Suprapubic skin (tissue), 4 donors: ENCODE results near the gene CFAP100. TPM values are rescaled to one million over a fixed set of nuclear protein-coding genes. Genes with fewer than 3 reads are reported as not detected.
A peak's percentile ranks its signal among the peaks of the same experiment; 100 is the strongest.

ENCODE experiments used
- DNase-seq, 2 donors: peaks; one replicate each; pipeline ENCODE4 v3.0.0-alpha.2; 2019; ENCODE audit warnings: low spot score in 2 of 2
- H3K27ac ChIP-seq: fragments of 200-600 bp; sonication (generic); one replicate; pipeline ENCODE4 v1.5.1; 2019
- H3K27me3 ChIP-seq: fragments of 200-600 bp; sonication (generic); one replicate; pipeline ENCODE4 v1.5.1; 2019
- H3K36me3 ChIP-seq: fragments of 200-600 bp; sonication (generic); one replicate; pipeline ENCODE4 v1.5.1; 2019
- H3K4me1 ChIP-seq: fragments of 200-600 bp; sonication (generic); one replicate; pipeline ENCODE4 v1.5.1; 2019
- H3K4me3 ChIP-seq: fragments of 200-600 bp; sonication (generic); one replicate; pipeline ENCODE4 v1.5.1; 2019; ENCODE audit warnings: mild to moderate bottlenecking
- H3K9me3 ChIP-seq: fragments of 200-600 bp; sonication (generic); one replicate; pipeline ENCODE4 v1.5.1; 2019
- CTCF ChIP-seq, 2 donors: fragments of 200-600 bp in 1 of 2; fragments of 450-650 bp in 1 of 2; sonication (generic) in 1 of 2; IDR thresholded peaks; one replicate each; pipeline ENCODE4 v1.5.1; 2016 to 2019; ENCODE audit warnings: antibody characterized with exemption in 2 of 2, mild to moderate bottlenecking in 1 of 2, moderate library complexity in 1 of 2
- EP300 ChIP-seq: sonication (generic); formaldehyde crosslinking; IDR thresholded peaks from one replicate; pipeline ENCODE4 v1.6.1; 2017; ENCODE audit warnings: antibody characterized with exemption
- POLR2A ChIP-seq, 2 donors: fragments of 450-650 bp; IDR thresholded peaks; one replicate each; pipeline ENCODE4 v1.6.1; 2017; ENCODE audit warnings: antibody characterized with exemption in 2 of 2, mild to moderate bottlenecking in 2 of 2, moderate library complexity in 2 of 2
- POLR2AphosphoS5 ChIP-seq, 3 donors: sonication (generic); formaldehyde crosslinking; IDR thresholded peaks; one replicate each; pipeline ENCODE4 v1.6.1; 2017; ENCODE audit warnings: antibody characterized with exemption in 3 of 3
- WGBS: methylation state at CpG from one replicate; pipeline ENCODE4 v1.1.5; 2018; 5-methylcytosine and 5-hydroxymethylcytosine counted together
- total RNA-seq, 4 donors: library from RNA; depleted of rRNA; stranded (reverse); fragments of >200 nt; gene quantifications; one replicate each; pipeline ENCODE4 v1.1.0, GENCODE V29; 2016

CFAP100 gene
- total RNA-seq, 4 donors from 2014 or later: not detected

GRCh38 chr3:126373682-126374601, 20.8 kb upstream of the CFAP100 start:
- WGBS: 83% methylated on average over 18 of the region's 21 CpGs
- DNase-seq: peak in 1 of 2 donors; percentile 52

GRCh38 chr3:126375835-126376331, 18.8 kb upstream of the CFAP100 start:
- 87% methylated on average over 9 of the region's 13 CpGs for WGBS
- Histone ChIP-seq H3K4me3 (no peak overlapping the region), H3K27ac (no peak overlapping the region), H3K36me3 (no peaks in the 10 kb centered on the region), H3K4me1 (peaks cover 5% of the 10 kb centered on the region), H3K27me3 (peaks cover 10% of the 10 kb centered on the region), H3K9me3 (no peaks in the 10 kb centered on the region)
- peak; percentile 44 to 71 for DNase-seq
- TF ChIP-seq POLR2A (IDR thresholded peaks at IDR 0.05) (no peak), EP300 (no peak), POLR2AphosphoS5 (IDR thresholded peaks at IDR 0.05) (no peak), CTCF (IDR thresholded peaks at IDR 0.05) (no peak)

More at GRCh38 chr3:126373682-126374601, 20.8 kb upstream of the CFAP100 start:
- Histone ChIP-seq H3K4me1 (peaks cover 5% of the 10 kb centered on the region), H3K9me3 (no peaks in the 10 kb centered on the region), H3K27ac (no peak overlapping the region), H3K36me3 (no peaks in the 10 kb centered on the region), H3K27me3 (peaks cover 4% of the 10 kb centered on the region), H3K4me3 (no peak overlapping the region)
- TF ChIP-seq POLR2AphosphoS5 (IDR thresholded peaks at IDR 0.05) (no peak), EP300 (no peak), POLR2A (IDR thresholded peaks at IDR 0.05) (no peak), CTCF (IDR thresholded peaks at IDR 0.05) (no peak)

GRCh38 chr3:126376444-126376843, 18.3 kb upstream of the CFAP100 start:
- H3K4me3 ChIP-seq: no peak overlapping the region
- DNase-seq: peak; percentile 17 to 56
- H3K9me3 ChIP-seq: no peaks in the 10 kb centered on the region
- H3K36me3 ChIP-seq: no peaks in the 10 kb centered on the region
- H3K27ac ChIP-seq: no peak overlapping the region
- peaks cover 7% of the 10 kb centered on the region for H3K27me3 ChIP-seq
- TF ChIP-seq POLR2AphosphoS5 (IDR thresholded peaks at IDR 0.05) (no peak), EP300 (no peak), CTCF (IDR thresholded peaks at IDR 0.05) (no peak), POLR2A (IDR thresholded peaks at IDR 0.05) (no peak)
- WGBS: 21% methylated on average over 3 of the region's 3 CpGs
- H3K4me1 ChIP-seq: peaks cover 5% of the 10 kb centered on the region

GRCh38 chr3:126377211-126377610, 17.5 kb upstream of the CFAP100 start:
- Histone ChIP-seq H3K9me3 (no peaks in the 10 kb centered on the region), H3K4me1 (peaks cover 5% of the 10 kb centered on the region), H3K36me3 (no peaks in the 10 kb centered on the region), H3K4me3 (no peak overlapping the region), H3K27ac (no peak overlapping the region), H3K27me3 (peaks cover 6% of the 10 kb centered on the region)
- peak in 1 of 2 donors; percentile 20 for DNase-seq
- 93% methylated on average over 3 of the region's 3 CpGs for WGBS
- TF ChIP-seq POLR2A (IDR thresholded peaks at IDR 0.05) (no peak), CTCF (IDR thresholded peaks at IDR 0.05) (no peak), POLR2AphosphoS5 (IDR thresholded peaks at IDR 0.05) (no peak), EP300 (no peak)

GRCh38 chr3:126378341-126378751, 16.4 kb upstream of the CFAP100 start:
- Histone ChIP-seq H3K36me3 (no peaks in the 10 kb centered on the region), H3K27ac (no peak overlapping the region), H3K9me3 (no peaks in the 10 kb centered on the region), H3K4me1 (peaks cover 5% of the 10 kb centered on the region), H3K27me3 (peaks cover 6% of the 10 kb centered on the region), H3K4me3 (no peak overlapping the region)
- 75% methylated on average over 4 of the region's 6 CpGs for WGBS
- peak in 1 of 2 donors; percentile 34 for DNase-seq
- no peak for TF ChIP-seq CTCF (IDR thresholded peaks at IDR 0.05)
- TF ChIP-seq EP300: no peak
- no peak for TF ChIP-seq POLR2AphosphoS5 (IDR thresholded peaks at IDR 0.05)
- TF ChIP-seq POLR2A (IDR thresholded peaks at IDR 0.05): no peak
